ENCODE measurements around the gene ZNF778.

- TF ChIP-seq CTCF (IDR thresholded peaks at IDR 0.05; ENCODE audit: poor library complexity): no peak
- TF ChIP-seq EZH2phosphoT487 (IDR thresholded peaks at IDR 0.05; ENCODE audit: low read depth, severe bottlenecking, unreplicated experiment): no peak
Observed at GRCh38 chr16:89256651-89257254, 39.2 kb downstream of the ZNF778 start.

All from hepatocyte (in vitro differentiated cells).